K562 (cell line): ENCODE data around the gene ADGRL3. TPM values are rescaled to one million over a fixed set of nuclear protein-coding genes. Genes with fewer than 3 reads are reported as not detected.

ENCODE experiments used
- ATAC-seq: fragments of 200-7000 bp; cut with Tn5 transposase; 3 replicates; pipeline ENCODE4 v1.9.1; 2020; ENCODE audit warnings: moderate library complexity
- BruUV-seq: library from RNA; stranded (reverse); fragments of 400-500 nt; replicated peaks from 2 replicates; lab custom pipeline; 2021; lab: Mats Ljungman, UMichigan
- CTCF ChIA-PET: fragments of 300-600 bp; formaldehyde crosslinking; extraction: SDS; loops from one replicate; lab custom pipeline; 2021; ENCODE audit warnings: low intra/inter-chr PET ratio; lab: Yijun Ruan, JAX
- POLR2A ChIA-PET: fragments of 300-600, 350-650 bp; sonication (Branson Sonifier 250); formaldehyde crosslinking; extraction: SDS; loops from one replicate; lab custom pipeline; 2021; ENCODE audit warnings: antibody characterized with exemption, inconsistent platforms; lab: Yijun Ruan, JAX
- DNase-seq, 4 experiments: peaks; one replicate each; pipeline versions ENCODE4 v3.0.0 to v3.0.0-alpha.2; 2011 to 2018; ENCODE audit warnings: low spot score in 3 of 4, mixed read lengths in 3 of 4; ENCODE audit errors: extremely low read depth in 1 of 4
- FAIRE-seq: peaks from 2 replicates; lab custom pipeline; 2011; peaks lifted over from hg19 to GRCh38; lab: Jason Lieb, UNC
- H2AFZ ChIP-seq: 2 replicates; pipeline ENCODE4 v1.6.0; 2011; ENCODE audit warnings: low read depth, low read length, control low read depth, inconsistent platforms
- H3K27ac ChIP-seq: fragments of 200-600 bp; 3 replicates; pipeline ENCODE4 v1.8.0; 2011; ENCODE audit warnings: low read depth, mild to moderate bottlenecking, control low read depth, inconsistent platforms, low read length, moderate library complexity, mixed read lengths; ENCODE audit errors: extremely low read depth
- H3K27me3 ChIP-seq, 2 experiments: fragments of 300-600 bp in 1 of 2; 2 replicates in 1 of 2; 3 replicates in 1 of 2; pipeline versions ENCODE4 v1.6.0 to v1.8.0; 2011; ENCODE audit warnings: inconsistent platforms in 2 of 2, low read length in 2 of 2, mild to moderate bottlenecking in 1 of 2, mixed read lengths in 1 of 2, moderate library complexity in 1 of 2; ENCODE audit not compliant: control insufficient read depth in 2 of 2, insufficient read depth in 2 of 2
- H3K36me3 ChIP-seq: fragments of 300-600 bp; 3 replicates; pipeline ENCODE4 v1.8.0; 2011; ENCODE audit warnings: mild to moderate bottlenecking, low read length, inconsistent platforms; ENCODE audit not compliant: control insufficient read depth, insufficient read depth
- H3K4me1 ChIP-seq, 2 experiments: fragments of 200-600 bp in 1 of 2; replicated peaks in 1 of 2; 2 replicates in 1 of 2; 3 replicates in 1 of 2; pipeline versions ENCODE4 v1.5.1 to v1.8.0; 2011; ENCODE audit warnings: inconsistent platforms in 2 of 2, low read length in 2 of 2, mild to moderate bottlenecking in 1 of 2, mixed read lengths in 1 of 2, moderate library complexity in 1 of 2; ENCODE audit not compliant: control insufficient read depth in 2 of 2, insufficient read depth in 2 of 2
- H3K4me2 ChIP-seq: 2 replicates; pipeline ENCODE4 v1.6.1; 2011; ENCODE audit warnings: low read length, control low read depth, inconsistent platforms, mixed read lengths; ENCODE audit not compliant: insufficient read depth
- H3K4me3 ChIP-seq: fragments of 200-600 bp; sonication (generic), shearing (Covaris generic); 2 replicates; pipeline ENCODE4 v1.5.1; 2016; ENCODE audit warnings: control low read depth, inconsistent platforms
- H3K79me2 ChIP-seq: fragments of 200-600 bp; 3 replicates; pipeline ENCODE4 v1.8.0; 2011; ENCODE audit warnings: low read length, inconsistent platforms; ENCODE audit not compliant: control insufficient read depth, insufficient read depth
- H3K9ac ChIP-seq, 2 experiments: 2 replicates each; pipeline versions ENCODE4 v1.6.0 to v1.6.1; 2011; ENCODE audit warnings: low read depth in 2 of 2, low read length in 2 of 2, control low read depth in 1 of 2, inconsistent platforms in 1 of 2, mild to moderate bottlenecking in 1 of 2, mixed read lengths in 1 of 2; ENCODE audit not compliant: insufficient read depth in 1 of 2
- H3K9me1 ChIP-seq: one replicate; pipeline ENCODE4 v1.6.0; 2011; ENCODE audit warnings: inconsistent platforms, mild to moderate bottlenecking, low read length, moderate library complexity; ENCODE audit not compliant: control insufficient read depth, insufficient read depth
- H3K9me3 ChIP-seq: replicated peaks from 2 replicates; pipeline ENCODE4 v1.5.1; 2011; ENCODE audit warnings: low read depth, low read length, inconsistent platforms; ENCODE audit not compliant: control insufficient read depth, insufficient read depth
- H4K20me1 ChIP-seq: replicated peaks from 2 replicates; pipeline ENCODE4 v1.6.1; 2011; ENCODE audit warnings: low read length, inconsistent platforms, mixed read lengths; ENCODE audit not compliant: control insufficient read depth, insufficient read depth
- CBX5 ChIP-seq: IDR thresholded peaks from 2 replicates; pipeline ENCODE4 v1.6.1; 2014; ENCODE audit warnings: low read depth, borderline replicate concordance
- CHD7 ChIP-seq: fragments of 200-600 bp; sonication (generic); IDR thresholded peaks from one replicate; pipeline ENCODE4 v1.6.1; 2012; ENCODE audit warnings: mild to moderate bottlenecking, low read depth, low read length, inconsistent platforms
- ZNF592 ChIP-seq: fragments of 450-650 bp; IDR thresholded peaks from 2 replicates; pipeline ENCODE4 v1.6.1; 2017; ENCODE audit warnings: antibody characterized with exemption, mild to moderate bottlenecking
- WGBS: fragments of 100-300 bp; shearing (Covaris generic); methylation state at CpG from one replicate; pipeline ENCODE4 v1.1.6; 2016; ENCODE audit warnings: low coverage, mixed read lengths; ENCODE audit not compliant: insufficient coverage; ENCODE audit errors: missing lambda C conversion rate; 5-methylcytosine and 5-hydroxymethylcytosine counted together
- in situ Hi-C: fragments of 300-500 bp; cut with MboI; formaldehyde crosslinking; loops from 4 replicates; pipeline ENCODE4 v1.15.0; 2018; ENCODE audit warnings: inconsistent platforms, mixed read lengths
- intact Hi-C: fragments of 100-400 bp; cut with micrococcal nuclease; formaldehyde crosslinking; loops from 2 replicates; pipeline ENCODE4 v1.14.2; 2022
- polyA plus RNA-seq, 8 experiments: library from polyadenylated mRNA; depleted of rRNA in 4 of 8; stranded (reverse) in 5 of 8; unstranded in 3 of 8; fragments of >200 nt; fragmentation: Nextera tagmentation in 2 of 8; fragmentation: Illumina TruSeq in 1 of 8; extraction: Ambion mirVana in 2 of 8; extraction: Trizol in 1 of 8; gene quantifications; 2 replicates each; pipeline versions ENCODE4 v1.2.1 to v1.2.3, GENCODE V29; 2011 to 2014; ENCODE audit warnings: inconsistent platforms in 1 of 8, missing spikeins in 1 of 8
- total RNA-seq, 7 experiments: library from RNA; depleted of rRNA in 6 of 7; stranded (reverse); fragments of >200 nt in 6 of 7; fragmentation: Illumina TruSeq in 2 of 7; extraction: Trizol in 2 of 7; gene quantifications; 2 replicates each; pipeline versions ENCODE4 v1.2.1 to v1.2.3, GENCODE V29; 2011 to 2021; ENCODE audit warnings: low replicate concordance in 1 of 7
- TF ChIP-seq, protein P1 (sequence below): sonication (generic); formaldehyde crosslinking; IDR thresholded peaks from 2 replicates; pipeline ENCODE4 v1.8.0; 2022; ENCODE audit warnings: missing genetic modification reagents, mild to moderate bottlenecking, borderline replicate concordance

The ADGRL3 gene
- total and polyA plus RNA-seq, 9 of the 15 experiments (the other 6 are each of a cell fraction or from before 2014, with no cell fraction given) = 0.03 to 0.14 (median 0.04) TPM; not detected in 2

DNA sequence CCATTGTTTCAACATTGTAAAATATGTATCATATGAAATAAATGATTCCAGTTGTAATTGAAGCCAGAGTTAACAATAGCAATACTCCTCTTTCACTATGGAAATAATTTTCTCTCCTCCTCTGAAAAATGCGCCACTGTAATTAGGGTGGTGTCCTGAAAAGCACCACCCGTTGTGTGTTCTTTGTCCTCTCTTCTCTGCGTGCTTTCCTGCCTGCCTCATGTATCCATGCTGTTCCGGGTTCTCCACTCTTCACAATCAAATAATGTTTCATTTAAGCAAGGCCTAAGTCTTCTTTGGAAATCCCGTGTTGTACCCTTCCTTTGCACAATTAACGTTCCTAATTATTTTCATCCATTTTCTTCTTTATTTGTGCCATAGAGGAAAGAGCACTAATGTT lies 293.3 kb downstream of the ADGRL3 start:
- ChIA-PET CTCF (no interaction called here), POLR2A (no interaction called here)
- intact Hi-C loops = no loop called here
- Histone ChIP-seq H3K4me3 (no peak overlapping the region), H3K27ac (no peak overlapping the region), H3K36me3 (no peaks in the 10 kb centered on the region), H3K9ac (no peak overlapping the region), H3K27me3 (no peaks in the 10 kb centered on the region), H4K20me1 (no peaks in the 10 kb centered on the region), H3K9me3 (no peaks in the 10 kb centered on the region), H3K4me1 (no peaks in the 10 kb centered on the region), H3K9me1 (no peaks in the 10 kb centered on the region), H3K4me2 (no peak overlapping the region), H2AFZ (no peak overlapping the region), H3K79me2 (no peaks in the 10 kb centered on the region)
- BruUV-seq = no TSS peak
- no peak for DNase-seq
- WGBS = 5% methylated on average over 6 of the region's 6 CpGs
- no peak for ATAC-seq
- in situ Hi-C loops = no loop called here
- FAIRE-seq = no peak
- TF ChIP-seq, protein P1, sequence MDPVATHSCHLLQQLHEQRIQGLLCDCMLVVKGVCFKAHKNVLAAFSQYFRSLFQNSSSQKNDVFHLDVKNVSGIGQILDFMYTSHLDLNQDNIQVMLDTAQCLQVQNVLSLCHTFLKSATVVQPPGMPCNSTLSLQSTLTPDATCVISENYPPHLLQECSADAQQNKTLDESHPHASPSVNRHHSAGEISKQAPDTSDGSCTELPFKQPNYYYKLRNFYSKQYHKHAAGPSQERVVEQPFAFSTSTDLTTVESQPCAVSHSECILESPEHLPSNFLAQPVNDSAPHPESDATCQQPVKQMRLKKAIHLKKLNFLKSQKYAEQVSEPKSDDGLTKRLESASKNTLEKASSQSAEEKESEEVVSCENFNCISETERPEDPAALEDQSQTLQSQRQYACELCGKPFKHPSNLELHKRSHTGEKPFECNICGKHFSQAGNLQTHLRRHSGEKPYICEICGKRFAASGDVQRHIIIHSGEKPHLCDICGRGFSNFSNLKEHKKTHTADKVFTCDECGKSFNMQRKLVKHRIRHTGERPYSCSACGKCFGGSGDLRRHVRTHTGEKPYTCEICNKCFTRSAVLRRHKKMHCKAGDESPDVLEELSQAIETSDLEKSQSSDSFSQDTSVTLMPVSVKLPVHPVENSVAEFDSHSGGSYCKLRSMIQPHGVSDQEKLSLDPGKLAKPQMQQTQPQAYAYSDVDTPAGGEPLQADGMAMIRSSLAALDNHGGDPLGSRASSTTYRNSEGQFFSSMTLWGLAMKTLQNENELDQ (CRISPR knock-in tag) = no peak
- TF ChIP-seq CHD7 = no peak
- no peak for TF ChIP-seq ZNF592
- no peak for TF ChIP-seq CBX5
